C4-2B (cell line): Measurements from ENCODE around the gene CMIP.

ENCODE experiments used
- ZFX ChIP-seq: fragments of 450-650 bp; IDR thresholded peaks from 2 replicates; pipeline ENCODE4 v1.6.1; 2017
- TF ChIP-seq, protein P1 (sequence below): fragments of 450-650 bp; conservative IDR thresholded peaks from 2 replicates; pipeline ENCODE4 v1.5.1; 2017; ENCODE audit warnings: mild to moderate bottlenecking

DNA sequence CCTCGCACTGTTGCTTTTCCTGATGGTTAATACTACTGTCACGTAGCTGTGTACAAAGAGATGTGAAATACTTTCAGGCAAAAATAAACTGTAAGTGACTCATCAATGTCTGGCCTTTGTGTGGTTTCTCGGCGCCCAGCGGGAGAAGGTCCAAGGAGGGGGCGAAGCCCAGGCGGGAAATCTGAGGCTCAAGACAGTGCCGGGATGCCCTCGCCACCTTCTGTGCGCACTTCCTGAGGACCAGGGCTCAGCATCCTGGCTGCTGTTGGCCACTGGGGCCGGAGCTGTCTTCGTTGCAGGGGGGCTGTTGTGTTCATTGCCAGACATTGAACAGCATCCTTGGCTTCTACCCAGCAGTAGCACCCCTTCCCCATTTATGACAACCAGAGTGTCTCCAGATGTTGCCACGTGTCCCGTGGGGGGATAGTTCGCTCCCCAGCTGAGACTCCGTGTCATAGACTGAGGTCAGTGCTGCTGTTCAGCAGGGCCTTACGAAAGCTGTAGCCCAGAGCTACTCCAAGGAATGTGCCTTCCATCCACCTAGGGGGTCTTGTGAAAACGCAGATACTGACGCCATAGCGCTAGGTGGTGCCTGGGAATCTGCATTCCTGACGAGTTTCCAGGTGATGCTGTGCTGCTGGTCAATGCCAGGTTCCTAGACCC, 267.2 kb downstream of the CMIP start:
- TF ChIP-seq, protein P1, sequence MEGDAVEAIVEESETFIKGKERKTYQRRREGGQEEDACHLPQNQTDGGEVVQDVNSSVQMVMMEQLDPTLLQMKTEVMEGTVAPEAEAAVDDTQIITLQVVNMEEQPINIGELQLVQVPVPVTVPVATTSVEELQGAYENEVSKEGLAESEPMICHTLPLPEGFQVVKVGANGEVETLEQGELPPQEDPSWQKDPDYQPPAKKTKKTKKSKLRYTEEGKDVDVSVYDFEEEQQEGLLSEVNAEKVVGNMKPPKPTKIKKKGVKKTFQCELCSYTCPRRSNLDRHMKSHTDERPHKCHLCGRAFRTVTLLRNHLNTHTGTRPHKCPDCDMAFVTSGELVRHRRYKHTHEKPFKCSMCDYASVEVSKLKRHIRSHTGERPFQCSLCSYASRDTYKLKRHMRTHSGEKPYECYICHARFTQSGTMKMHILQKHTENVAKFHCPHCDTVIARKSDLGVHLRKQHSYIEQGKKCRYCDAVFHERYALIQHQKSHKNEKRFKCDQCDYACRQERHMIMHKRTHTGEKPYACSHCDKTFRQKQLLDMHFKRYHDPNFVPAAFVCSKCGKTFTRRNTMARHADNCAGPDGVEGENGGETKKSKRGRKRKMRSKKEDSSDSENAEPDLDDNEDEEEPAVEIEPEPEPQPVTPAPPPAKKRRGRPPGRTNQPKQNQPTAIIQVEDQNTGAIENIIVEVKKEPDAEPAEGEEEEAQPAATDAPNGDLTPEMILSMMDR = no peak
- no peak for TF ChIP-seq ZFX
